GM19397 (cell line): Measurements from ENCODE around the gene SCAMP1.

Experiments used
- ATAC-seq: cut with Tn5 transposase; IDR thresholded peaks from one replicate; pipeline ENCODE4 v1.9.1; 2021; ENCODE audit warnings: mild to moderate bottlenecking, moderate library complexity; ENCODE audit not compliant: unreplicated experiment

SCAMP1 gene

GRCh38 chr5:78492224-78492623, 131.8 kb downstream of the SCAMP1 start:
- ATAC-seq: no peak

- no peak for ATAC-seq
Measured at GRCh38 chr5:78492650-78493049, 132.2 kb downstream of the SCAMP1 start.

GRCh38 chr5:78495800-78496199, 135.4 kb downstream of the SCAMP1 start:
- ATAC-seq: no peak

- no peak for ATAC-seq
Measured at GRCh38 chr5:78496373-78496772, 136.0 kb downstream of the SCAMP1 start.

GRCh38 chr5:78497573-78498533, 137.4 kb downstream of the SCAMP1 start:
- ATAC-seq: peak; percentile 53

GRCh38 chr5:78499485-78499884, 139.1 kb downstream of the SCAMP1 start:
- no peak for ATAC-seq

GRCh38 chr5:78500028-78500427, 139.6 kb downstream of the SCAMP1 start:
- ATAC-seq: no peak

GRCh38 chr5:78500871-78501270, 140.5 kb downstream of the SCAMP1 start:
- no peak for ATAC-seq

- ATAC-seq: no peak
Measured at GRCh38 chr5:78501411-78502352, 141.3 kb downstream of the SCAMP1 start.

GRCh38 chr5:78503958-78504653, 143.7 kb downstream of the SCAMP1 start:
- ATAC-seq: no peak

GRCh38 chr5:78504704-78505677, 144.6 kb downstream of the SCAMP1 start:
- ATAC-seq: no peak

- no peak for ATAC-seq
Measured at GRCh38 chr5:78505860-78506259, 145.4 kb downstream of the SCAMP1 start.

GRCh38 chr5:78506261-78507024, 146.0 kb downstream of the SCAMP1 start:
- ATAC-seq: no peak

GRCh38 chr5:78507531-78507930, 147.1 kb downstream of the SCAMP1 start:
- no peak for ATAC-seq

- no peak for ATAC-seq
Measured at GRCh38 chr5:78508186-78508765, 147.9 kb downstream of the SCAMP1 start.

GRCh38 chr5:78509145-78509865, 148.9 kb downstream of the SCAMP1 start:
- ATAC-seq: no peak

GRCh38 chr5:78509884-78510769, 149.7 kb downstream of the SCAMP1 start:
- peak; percentile 89 for ATAC-seq
